H9 (cell line): ENCODE data around the gene SERBP1. TPM values are rescaled to one million over a fixed set of nuclear protein-coding genes. Genes with fewer than 3 reads are reported as not detected.

Experiments used
- DNase-seq: peaks from one replicate; pipeline ENCODE4 v3.0.0-alpha.2; 2017
- H2AFZ ChIP-seq: one replicate; pipeline ENCODE4 v1.6.1; 2013; ENCODE audit warnings: mild to moderate bottlenecking, low read length, control low read depth, moderate library complexity
- H2AK5ac ChIP-seq: 2 replicates; pipeline ENCODE4 v1.6.1; 2013; ENCODE audit warnings: low read length, control low read depth, mixed read lengths; ENCODE audit not compliant: insufficient read length
- H2BK120ac ChIP-seq: one replicate; pipeline ENCODE4 v1.6.1; 2013; ENCODE audit warnings: low read depth, mild to moderate bottlenecking, low read length, control low read depth, inconsistent platforms; ENCODE audit not compliant: poor library complexity, severe bottlenecking
- H2BK12ac ChIP-seq: 2 replicates; pipeline ENCODE4 v1.6.1; 2013; ENCODE audit warnings: low read length, control low read depth, mixed read lengths, low read depth; ENCODE audit not compliant: insufficient read length
- H2BK15ac ChIP-seq: 2 replicates; pipeline ENCODE4 v1.6.1; 2013; ENCODE audit warnings: low read depth, low read length, control low read depth
- H2BK20ac ChIP-seq: one replicate; pipeline ENCODE4 v1.6.1; 2013; ENCODE audit warnings: low read depth, mild to moderate bottlenecking, low read length, control low read depth, inconsistent platforms; ENCODE audit not compliant: poor library complexity, severe bottlenecking
- H2BK5ac ChIP-seq: 2 replicates; pipeline ENCODE4 v1.6.1; 2013; ENCODE audit warnings: low read length, control low read depth, mixed read lengths; ENCODE audit not compliant: insufficient read length
- H3K14ac ChIP-seq: 2 replicates; pipeline ENCODE4 v1.6.1; 2013; ENCODE audit warnings: low read length, control low read depth; ENCODE audit not compliant: insufficient read depth
- H3K18ac ChIP-seq: 2 replicates; pipeline ENCODE4 v1.6.1; 2013; ENCODE audit warnings: low read depth, mild to moderate bottlenecking, mixed read lengths, low read length, control low read depth; ENCODE audit not compliant: insufficient read length
- H3K23ac ChIP-seq: 2 replicates; pipeline ENCODE4 v1.6.1; 2013; ENCODE audit warnings: low read length, control low read depth, mixed read lengths, low read depth; ENCODE audit not compliant: insufficient read length
- H3K23me2 ChIP-seq: 2 replicates; pipeline ENCODE4 v1.6.1; 2013; ENCODE audit warnings: low read depth, mild to moderate bottlenecking, mixed read lengths, low read length, control low read depth; ENCODE audit not compliant: insufficient read length, poor library complexity, severe bottlenecking
- H3K27ac ChIP-seq: 2 replicates; pipeline ENCODE4 v1.5.1; 2013; ENCODE audit warnings: low read length, control low read depth, mixed read lengths, low read depth; ENCODE audit not compliant: insufficient read length
- H3K27me3 ChIP-seq: 2 replicates; pipeline ENCODE4 v1.6.1; 2013; ENCODE audit warnings: low read length, control low read depth, inconsistent platforms; ENCODE audit not compliant: insufficient read depth
- H3K4ac ChIP-seq: 2 replicates; pipeline ENCODE4 v1.6.1; 2013; ENCODE audit warnings: low read depth, mild to moderate bottlenecking, control low read depth, inconsistent platforms, low read length, moderate library complexity
- H3K4me1 ChIP-seq: 2 replicates; pipeline ENCODE4 v1.6.1; 2013; ENCODE audit warnings: low read length, control low read depth, inconsistent platforms; ENCODE audit not compliant: insufficient read depth
- H3K4me2 ChIP-seq: 2 replicates; pipeline ENCODE4 v1.6.1; 2013; ENCODE audit warnings: low read length, control low read depth, mixed read lengths; ENCODE audit not compliant: insufficient read length, insufficient read depth
- H3K56ac ChIP-seq: 2 replicates; pipeline ENCODE4 v1.6.1; 2013; ENCODE audit warnings: low read depth, mild to moderate bottlenecking, mixed read lengths, low read length, control low read depth; ENCODE audit not compliant: insufficient read length
- H3K79me1 ChIP-seq: 2 replicates; pipeline ENCODE4 v1.6.1; 2013; ENCODE audit warnings: low read depth, mild to moderate bottlenecking, moderate library complexity, low read length, control low read depth, inconsistent platforms; ENCODE audit not compliant: insufficient read depth, poor library complexity, severe bottlenecking
- H3K79me2 ChIP-seq: 2 replicates; pipeline ENCODE4 v1.6.1; 2013; ENCODE audit warnings: low read length, control low read depth, inconsistent platforms; ENCODE audit not compliant: insufficient read depth
- H3K9ac ChIP-seq: 2 replicates; pipeline ENCODE4 v1.6.1; 2013; ENCODE audit warnings: low read length, control low read depth, mixed read lengths; ENCODE audit not compliant: insufficient read length; ENCODE audit errors: extremely low read depth
- H3K9me3 ChIP-seq: one replicate; pipeline ENCODE4 v1.6.1; 2013; ENCODE audit warnings: low read depth, low read length, inconsistent platforms; ENCODE audit not compliant: control insufficient read depth
- H3T11ph ChIP-seq: one replicate; pipeline ENCODE4 v1.6.1; 2013; ENCODE audit warnings: mild to moderate bottlenecking, low read length, control low read depth, inconsistent platforms
- H4K20me1 ChIP-seq: one replicate; pipeline ENCODE4 v1.6.1; 2013; ENCODE audit not compliant: control insufficient read depth, insufficient read length, insufficient read depth
- H4K5ac ChIP-seq: 2 replicates; pipeline ENCODE4 v1.6.1; 2013; ENCODE audit warnings: low read depth, mild to moderate bottlenecking, mixed read lengths, low read length, control low read depth; ENCODE audit not compliant: insufficient read length
- H4K8ac ChIP-seq: replicated peaks from 2 replicates; pipeline ENCODE4 v1.6.1; 2013; ENCODE audit warnings: low read length, control low read depth, mixed read lengths, low read depth; ENCODE audit not compliant: insufficient read length
- H4K91ac ChIP-seq: 2 replicates; pipeline ENCODE4 v1.6.1; 2013; ENCODE audit warnings: low read depth, mild to moderate bottlenecking, moderate library complexity, mixed read lengths, low read length, control low read depth; ENCODE audit not compliant: insufficient read length
- H3K27ac Mint-ChIP-seq, 3 experiments: 2 replicates in 2 of 3; 3 replicates in 1 of 3; pipeline ENCODE4 v1.8.0; 2020 to 2021; ENCODE audit warnings: mixed read lengths in 3 of 3, mild to moderate bottlenecking in 1 of 3, moderate library complexity in 1 of 3
- H3K27me3 Mint-ChIP-seq: 2 replicates; pipeline ENCODE4 v1.8.0; 2021; ENCODE audit warnings: low read depth, mild to moderate bottlenecking, moderate library complexity, mixed read lengths
- H3K36me3 Mint-ChIP-seq, 3 experiments: 2 replicates in 2 of 3; 3 replicates in 1 of 3; pipeline ENCODE4 v1.8.0; 2020 to 2021; ENCODE audit warnings: low read depth in 3 of 3, mixed read lengths in 3 of 3; ENCODE audit not compliant: insufficient read depth in 1 of 3
- H3K4me1 Mint-ChIP-seq, 2 experiments: 2 replicates each; pipeline ENCODE4 v1.8.0; 2020; ENCODE audit warnings: mixed read lengths in 2 of 2
- H3K4me3 Mint-ChIP-seq, 2 experiments: 2 replicates in 1 of 2; 3 replicates in 1 of 2; pipeline ENCODE4 v1.8.0; 2020 to 2021; ENCODE audit warnings: mild to moderate bottlenecking in 2 of 2, mixed read lengths in 2 of 2, moderate library complexity in 1 of 2
- H3K9me3 Mint-ChIP-seq, 2 experiments: 2 replicates in 1 of 2; 3 replicates in 1 of 2; pipeline ENCODE4 v1.8.0; 2020; ENCODE audit warnings: mild to moderate bottlenecking in 2 of 2, mixed read lengths in 2 of 2, moderate library complexity in 1 of 2
- WGBS: extraction: QIAGEN DNeasy Blood & Tissue Kit; methylation state at CpG from one replicate; pipeline ENCODE4 v1.1.7; 2013; ENCODE audit warnings: missing lambda C conversion rate, low lambda C conversion rate, mixed read lengths; ENCODE audit not compliant: insufficient read length; ENCODE audit errors: extremely low coverage; 5-methylcytosine and 5-hydroxymethylcytosine counted together
- total RNA-seq: library from RNA; stranded (reverse); gene quantifications from 2 replicates; pipeline ENCODE4 v1.2.1, GENCODE V29; 2021
- TF ChIP-seq, protein P1 (sequence below): fragments of 200-600 bp; sonication (generic); conservative IDR thresholded peaks from 3 replicates; pipeline ENCODE4 v1.8.0; 2021; ENCODE audit warnings: antibody characterized with exemption, mild to moderate bottlenecking

Gene SERBP1
- total RNA-seq, 1 experiment from 2014 or later, result 495 TPM

DNA sequence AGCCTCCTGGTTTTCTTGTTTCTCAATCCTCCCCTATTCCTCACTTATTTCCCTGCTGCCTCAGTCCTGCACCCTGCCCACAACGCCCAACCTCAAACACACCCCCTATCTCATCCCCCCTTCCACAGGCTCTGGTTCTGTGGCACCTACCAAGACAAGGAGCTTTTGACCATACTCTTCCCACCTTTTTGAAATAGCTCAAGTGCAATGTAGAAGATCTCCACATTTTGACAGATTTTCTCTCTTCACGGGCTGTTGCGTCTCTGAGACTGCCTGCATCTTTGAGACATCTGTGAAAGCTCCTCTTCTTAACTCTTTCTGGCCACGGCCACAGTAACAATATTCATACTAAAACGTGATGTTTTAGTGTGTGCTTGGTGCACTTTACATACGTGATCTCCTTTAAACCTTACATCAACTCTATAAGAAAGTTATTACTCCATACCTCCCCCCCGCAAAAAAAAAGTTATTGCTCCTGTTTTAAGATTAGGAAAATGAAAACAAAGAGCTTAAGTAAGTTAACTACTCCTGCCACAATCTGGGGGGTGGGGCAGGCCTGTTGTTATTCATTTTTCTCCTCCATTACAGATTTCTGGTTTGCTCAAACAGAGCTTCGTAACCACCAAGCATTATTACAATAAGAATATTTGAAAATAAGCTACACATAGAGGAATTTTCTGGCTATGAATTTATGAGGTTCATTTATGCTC lies 1.8 kb upstream of the SERBP1 start:
- Histone ChIP-seq H4K5ac (no peak overlapping the region), H2AK5ac (no peak overlapping the region), H3K9ac (no peak overlapping the region), H3K79me2 (peaks cover 30% of the 10 kb centered on the region), H3K23ac (no peak overlapping the region), H2BK20ac (no peak overlapping the region), H3K4ac (no peak overlapping the region), H3K4me1 (no peaks in the 10 kb centered on the region), H3T11ph (no peak overlapping the region), H3K18ac (no peak overlapping the region), H2BK12ac (no peak overlapping the region), H3K56ac (no peak overlapping the region), H2BK120ac (no peak overlapping the region), H3K27ac (no peak overlapping the region), H3K4me2 (peak overlapping the region; percentile 70), H4K8ac (no peak overlapping the region), H4K91ac (no peak overlapping the region), H3K27me3 (no peaks in the 10 kb centered on the region), H4K20me1 (no peaks in the 10 kb centered on the region), H3K9me3 (no peaks in the 10 kb centered on the region), H3K23me2 (peaks cover 10% of the 10 kb centered on the region), H3K14ac (no peak overlapping the region), H3K79me1 (no peaks in the 10 kb centered on the region), H2AFZ (peak overlapping the region; percentile 57), H2BK5ac (no peak overlapping the region), H2BK15ac (no peak overlapping the region)
- WGBS, result no CpG with 5 or more reads among the region's 8 CpGs
- Mint-ChIP-seq H3K27me3 (no peaks in the 10 kb centered on the region), H3K4me3 (peak overlapping the region; percentile 98 to 99), H3K9me3 (peaks cover 5 to 8% of the 10 kb centered on the region in 2 experiments; a peak in 4 of 5 replicates), H3K36me3 (peaks cover 29 to 32% (median 30%) of the 10 kb centered on the region in 3 experiments), H3K4me1 (peaks cover 20 to 33% of the 10 kb centered on the region in 2 experiments), H3K27ac (peak overlapping the region; percentile 42 to 82 (median 53); a peak in 6 of 7 replicates)
- DNase-seq, result no peak
- TF ChIP-seq, protein P1, sequence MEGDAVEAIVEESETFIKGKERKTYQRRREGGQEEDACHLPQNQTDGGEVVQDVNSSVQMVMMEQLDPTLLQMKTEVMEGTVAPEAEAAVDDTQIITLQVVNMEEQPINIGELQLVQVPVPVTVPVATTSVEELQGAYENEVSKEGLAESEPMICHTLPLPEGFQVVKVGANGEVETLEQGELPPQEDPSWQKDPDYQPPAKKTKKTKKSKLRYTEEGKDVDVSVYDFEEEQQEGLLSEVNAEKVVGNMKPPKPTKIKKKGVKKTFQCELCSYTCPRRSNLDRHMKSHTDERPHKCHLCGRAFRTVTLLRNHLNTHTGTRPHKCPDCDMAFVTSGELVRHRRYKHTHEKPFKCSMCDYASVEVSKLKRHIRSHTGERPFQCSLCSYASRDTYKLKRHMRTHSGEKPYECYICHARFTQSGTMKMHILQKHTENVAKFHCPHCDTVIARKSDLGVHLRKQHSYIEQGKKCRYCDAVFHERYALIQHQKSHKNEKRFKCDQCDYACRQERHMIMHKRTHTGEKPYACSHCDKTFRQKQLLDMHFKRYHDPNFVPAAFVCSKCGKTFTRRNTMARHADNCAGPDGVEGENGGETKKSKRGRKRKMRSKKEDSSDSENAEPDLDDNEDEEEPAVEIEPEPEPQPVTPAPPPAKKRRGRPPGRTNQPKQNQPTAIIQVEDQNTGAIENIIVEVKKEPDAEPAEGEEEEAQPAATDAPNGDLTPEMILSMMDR, result no peak
